ENCODE measurements around the gene CLCA2.

GRCh38 chr1:86481966-86482365 lies 58.0 kb downstream of the CLCA2 start:
- TF ChIP-seq CTCF (IDR thresholded peaks at IDR 0.05; ENCODE audit: poor library complexity) (no peak), EZH2phosphoT487 (IDR thresholded peaks at IDR 0.05; ENCODE audit: low read depth, severe bottlenecking, unreplicated experiment) (no peak)
